Stimulated activated CD4-positive, alpha-beta T cell treated with anti-CD3 and anti-CD28 coated beads, Interleukin-1b, Interleukin-23, amount 100 ng/mL, for 4 hours (primary cell): Measurements from ENCODE around the gene EFNA3.

Source experiments
- DNase-seq, 2 donors: peaks; one replicate each; pipeline ENCODE4 v3.0.0-alpha.2; 2020; ENCODE audit warnings: low read depth in 2 of 2

EFNA3 gene

DNA sequence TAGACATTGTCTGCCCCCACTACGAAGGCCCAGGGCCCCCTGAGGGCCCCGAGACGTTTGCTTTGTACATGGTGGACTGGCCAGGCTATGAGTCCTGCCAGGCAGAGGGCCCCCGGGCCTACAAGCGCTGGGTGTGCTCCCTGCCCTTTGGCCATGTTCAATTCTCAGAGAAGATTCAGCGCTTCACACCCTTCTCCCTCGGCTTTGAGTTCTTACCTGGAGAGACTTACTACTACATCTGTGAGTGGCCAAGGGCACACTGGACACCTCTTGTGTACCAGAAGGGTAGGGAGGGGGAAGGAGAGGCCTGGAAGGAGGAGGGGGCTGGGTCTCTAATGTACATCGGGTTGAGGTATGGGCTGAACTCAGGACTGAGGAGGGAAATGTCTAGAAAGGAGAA, 11.9 kb upstream of the EFNA3 start:
- no peak for DNase-seq

GRCh38 chr1:155068599-155068998, 10.0 kb upstream of the EFNA3 start:
- no peak for DNase-seq

DNA sequence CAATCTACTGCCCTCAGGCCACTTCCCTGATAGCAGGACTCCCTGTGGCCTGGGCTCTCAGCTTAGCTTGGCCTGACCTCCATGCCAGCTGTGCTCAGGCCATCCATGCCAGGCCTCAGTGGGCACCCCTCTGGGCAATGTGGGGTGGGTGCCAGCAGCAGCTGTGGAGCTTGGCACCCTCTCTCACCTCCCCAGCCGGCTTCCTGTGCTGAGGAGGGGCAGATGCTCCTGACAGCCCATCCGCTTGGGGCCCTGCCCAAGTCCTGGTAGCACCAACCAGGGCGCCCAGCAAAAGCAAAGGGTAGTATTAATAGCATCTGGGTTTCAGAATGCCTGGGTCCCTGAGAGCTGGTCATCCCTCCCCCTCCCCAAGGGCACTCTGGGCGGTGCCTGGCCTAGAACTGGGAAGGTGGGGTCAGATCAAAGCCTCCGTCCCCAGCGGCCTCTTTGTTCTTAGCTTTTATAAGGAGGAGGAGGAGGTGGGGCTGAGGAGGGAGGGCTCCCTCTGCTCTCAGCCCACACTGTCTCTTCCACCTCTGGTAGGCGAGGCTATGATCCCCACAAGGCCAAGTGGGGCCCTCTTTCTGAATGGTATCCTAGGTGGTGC, 9.0 kb upstream of the EFNA3 start:
- no peak for DNase-seq

DNA sequence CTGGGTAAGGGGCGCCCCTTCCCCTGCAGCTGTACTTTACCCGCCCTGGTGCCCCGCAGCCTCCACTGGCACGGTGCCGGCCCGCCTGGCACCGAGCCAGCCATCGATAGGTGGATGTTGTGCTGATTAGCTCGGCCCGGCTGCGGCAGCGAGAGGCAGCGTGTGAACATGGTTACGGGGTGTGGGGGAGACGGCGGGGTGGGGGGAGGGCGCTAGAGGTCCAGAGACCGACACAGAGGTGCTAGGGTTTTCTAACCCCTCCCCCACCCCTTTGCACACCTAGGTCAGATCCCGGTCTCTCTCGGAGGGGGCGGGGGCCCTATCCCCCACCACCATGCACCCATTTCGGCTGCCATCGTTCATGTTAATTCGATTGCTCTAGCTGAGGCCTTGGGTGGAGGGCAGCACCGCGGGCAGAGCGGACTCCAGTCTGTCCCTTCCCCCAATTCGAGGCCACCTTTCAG, 8.4 kb upstream of the EFNA3 start:
- DNase-seq: no peak

DNA sequence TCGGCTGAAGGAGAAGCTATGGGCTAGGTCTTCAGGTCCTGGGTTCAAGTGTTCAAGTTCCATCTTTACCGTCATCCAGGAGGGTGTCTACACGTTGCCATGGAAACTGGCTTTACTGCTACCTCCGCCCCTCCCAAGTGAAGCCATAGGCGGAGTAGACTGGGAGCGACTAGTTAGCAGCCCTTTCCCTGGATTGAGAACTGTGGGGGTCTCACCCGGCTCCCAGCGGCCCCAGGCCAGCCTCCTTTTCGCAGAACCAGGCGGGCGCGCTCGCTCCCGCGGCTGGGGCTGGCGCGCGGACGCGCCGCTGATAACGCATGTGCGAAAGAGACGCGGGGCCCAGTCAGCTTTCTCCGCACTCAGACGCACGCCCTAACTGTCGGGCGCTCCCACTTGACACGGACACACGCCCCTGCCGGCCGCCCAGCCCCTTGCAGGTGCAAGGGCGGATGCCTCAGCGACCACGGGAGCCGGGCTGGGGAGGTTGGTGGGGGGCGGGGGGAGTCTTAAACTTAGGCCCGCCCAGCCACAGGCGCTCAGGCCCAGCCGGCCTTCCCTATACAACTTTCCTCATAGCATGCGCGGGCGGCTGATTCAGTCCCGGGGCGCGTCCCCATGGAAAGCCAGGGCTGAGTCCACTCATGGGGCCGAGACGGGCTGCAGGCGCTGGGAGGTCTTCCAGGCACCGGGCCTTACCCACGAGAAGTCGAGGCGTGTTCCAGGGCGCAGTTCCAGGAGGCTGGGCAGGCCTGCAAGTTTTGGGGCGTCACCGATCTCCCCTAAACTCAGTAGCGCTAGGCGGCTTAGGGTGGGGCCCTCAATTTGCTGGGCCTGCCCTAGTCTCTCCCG, 7.7 kb upstream of the EFNA3 start:
- DNase-seq: peak in 1 of 2 donors; percentile 62

DNA sequence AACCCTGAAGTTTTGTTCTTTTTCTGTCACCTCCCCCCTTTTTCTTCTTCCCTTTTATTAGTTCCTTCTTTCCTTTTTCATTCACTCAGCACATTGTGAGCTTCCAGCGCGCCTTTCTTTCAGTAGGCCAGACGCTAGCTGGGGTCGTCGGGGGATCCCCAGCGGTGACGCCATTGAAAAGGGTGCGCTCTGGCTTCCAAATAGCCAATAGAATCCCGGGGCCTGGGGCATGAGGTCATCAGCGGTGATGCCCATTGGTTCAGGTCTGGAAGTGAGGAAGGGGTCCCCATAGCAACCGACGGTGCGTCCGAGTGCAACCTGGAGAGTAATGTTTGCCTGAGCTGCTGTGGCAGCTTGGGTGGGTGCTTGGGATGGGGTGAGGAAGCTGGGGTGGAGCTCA, 6.9 kb upstream of the EFNA3 start:
- DNase-seq: no peak

GRCh38 chr1:155072531-155073289, 5.9 kb upstream of the EFNA3 start:
- DNase-seq: no peak

GRCh38 chr1:155073377-155074242, 5.0 kb upstream of the EFNA3 start:
- DNase-seq: no peak

DNA sequence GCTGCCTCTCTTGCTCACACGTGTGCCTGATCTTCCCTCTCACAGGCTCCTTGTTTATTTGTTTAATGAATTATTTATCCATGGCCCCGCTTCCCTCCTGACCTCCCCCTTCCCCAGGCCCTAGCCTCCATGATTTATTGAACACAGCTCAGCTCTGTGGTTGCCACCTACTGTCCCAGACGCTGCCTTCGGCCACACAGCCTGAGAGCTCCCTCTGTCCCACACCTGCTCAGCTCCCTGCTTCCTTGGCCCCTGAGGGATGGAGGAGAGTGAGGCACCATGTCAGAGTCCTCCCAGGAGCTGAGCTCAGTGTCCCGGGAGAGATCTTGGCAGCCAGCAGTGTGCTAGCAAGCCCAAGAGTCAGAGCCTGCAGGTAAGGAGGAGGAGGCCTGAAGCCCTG, 3.1 kb upstream of the EFNA3 start:
- no peak for DNase-seq

GRCh38 chr1:155076371-155076770, 2.3 kb upstream of the EFNA3 start:
- DNase-seq: no peak

- DNase-seq: no peak
These were observed 1.3 kb upstream of the EFNA3 start for GRCh38 chr1:155077346-155077745.

GRCh38 chr1:155077758-155078445, 735 bp upstream of the EFNA3 start:
- no peak for DNase-seq

DNA sequence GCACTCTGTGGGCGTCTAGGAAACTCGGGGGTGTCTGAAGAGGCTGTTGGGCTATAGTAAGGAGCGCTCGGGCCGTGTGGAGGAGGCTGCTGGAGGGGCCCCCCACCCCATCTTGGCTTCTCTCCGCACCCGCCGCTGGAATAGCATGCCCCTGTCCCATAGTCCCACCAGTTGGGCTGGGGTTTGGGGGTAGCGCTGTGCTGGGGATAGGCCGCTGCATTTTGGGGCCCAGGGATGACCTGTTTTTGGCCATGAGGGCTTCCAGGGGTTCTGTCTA, 511 bp downstream of the EFNA3 start:
- no peak for DNase-seq

DNA sequence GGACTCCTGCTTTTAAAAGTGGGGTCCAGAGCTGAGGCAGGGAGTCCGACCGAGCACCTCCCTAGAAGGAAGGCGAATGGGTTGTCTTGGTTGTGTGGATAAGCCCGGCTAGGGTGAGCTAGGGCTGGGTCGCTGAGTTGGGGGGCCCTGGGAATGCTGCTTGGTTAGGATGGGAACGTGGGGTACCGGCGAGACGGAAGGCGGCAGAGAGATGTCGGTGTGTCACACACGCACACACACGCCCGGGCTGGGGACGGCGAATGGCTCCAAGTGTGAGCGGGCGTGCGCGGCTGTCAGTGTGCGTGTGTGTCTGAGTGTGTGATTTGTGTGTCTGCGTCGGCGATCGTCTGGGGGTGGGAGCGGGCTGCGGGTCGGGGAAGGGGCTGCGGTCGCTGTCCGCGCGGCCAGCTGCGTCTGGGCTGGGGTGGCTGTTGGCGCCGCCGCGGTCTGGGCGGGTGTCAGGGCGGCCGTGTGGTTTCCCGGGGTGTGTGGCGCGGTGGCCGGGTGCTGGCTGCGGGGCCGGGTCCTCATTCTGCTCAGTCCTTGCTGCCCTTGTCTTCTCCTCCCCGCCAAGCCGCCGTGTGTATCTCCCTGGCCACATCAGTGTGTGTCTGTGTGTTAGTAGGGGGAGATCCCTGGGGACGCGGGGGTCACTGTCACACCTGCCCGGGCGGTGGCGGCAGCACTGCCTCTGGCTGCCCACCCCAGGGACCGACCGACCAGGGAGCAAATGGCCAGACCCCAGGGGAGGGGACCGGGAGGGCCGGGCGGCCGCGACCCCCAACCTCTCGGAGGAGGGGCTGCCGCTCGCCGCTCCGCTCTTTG, 1.1 kb downstream of the EFNA3 start:
- no peak for DNase-seq

DNA sequence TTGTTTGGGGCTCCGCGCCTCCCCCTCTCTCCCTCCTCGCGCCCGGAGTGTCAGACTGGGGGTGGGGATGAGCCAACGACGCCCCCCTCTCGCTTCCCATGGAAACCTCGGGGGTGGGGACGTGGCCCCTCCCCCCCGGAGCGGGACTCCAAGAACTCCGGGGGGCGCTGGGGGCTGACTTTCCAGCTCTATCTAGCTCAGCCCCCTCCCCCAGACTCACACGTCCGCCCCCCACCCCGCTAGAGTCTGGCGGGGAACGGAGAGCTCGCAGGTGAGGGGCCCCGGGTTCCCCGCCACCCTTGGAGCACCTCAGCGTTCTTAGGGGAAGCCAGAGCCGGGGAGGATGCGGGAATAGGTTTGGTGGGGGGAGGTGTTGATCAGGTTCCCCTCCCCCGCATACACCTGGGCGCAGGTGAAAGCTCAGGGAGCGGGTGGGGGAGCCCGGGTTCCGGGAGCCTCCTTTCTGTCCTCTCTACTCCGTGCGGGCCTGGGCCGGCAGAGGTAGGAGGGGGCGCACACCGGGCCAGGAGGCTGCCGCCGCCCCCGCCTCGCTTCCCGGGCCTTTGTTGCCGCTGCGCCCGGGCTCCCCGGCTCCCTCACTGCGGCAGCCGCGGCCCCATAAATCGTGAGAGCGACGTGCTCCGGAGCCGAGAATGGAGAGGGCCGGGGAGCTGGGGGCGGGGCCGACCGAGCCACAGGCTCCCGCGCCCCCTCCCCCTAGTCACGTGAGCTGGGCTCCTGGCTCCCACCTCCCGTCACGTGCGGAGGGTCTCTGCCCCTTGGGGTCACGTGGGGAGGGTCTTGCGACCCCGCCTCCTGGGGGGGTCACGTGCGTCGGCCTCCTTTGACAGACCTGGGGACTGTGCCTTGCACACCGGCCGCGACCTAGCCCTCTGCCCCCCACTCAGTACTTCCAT, 1.9 kb downstream of the EFNA3 start:
- no peak for DNase-seq

- DNase-seq: no peak
These were observed 3.0 kb downstream of the EFNA3 start for GRCh38 chr1:155081472-155082300.

GRCh38 chr1:155082301-155083051, 3.8 kb downstream of the EFNA3 start:
- DNase-seq: no peak

DNA sequence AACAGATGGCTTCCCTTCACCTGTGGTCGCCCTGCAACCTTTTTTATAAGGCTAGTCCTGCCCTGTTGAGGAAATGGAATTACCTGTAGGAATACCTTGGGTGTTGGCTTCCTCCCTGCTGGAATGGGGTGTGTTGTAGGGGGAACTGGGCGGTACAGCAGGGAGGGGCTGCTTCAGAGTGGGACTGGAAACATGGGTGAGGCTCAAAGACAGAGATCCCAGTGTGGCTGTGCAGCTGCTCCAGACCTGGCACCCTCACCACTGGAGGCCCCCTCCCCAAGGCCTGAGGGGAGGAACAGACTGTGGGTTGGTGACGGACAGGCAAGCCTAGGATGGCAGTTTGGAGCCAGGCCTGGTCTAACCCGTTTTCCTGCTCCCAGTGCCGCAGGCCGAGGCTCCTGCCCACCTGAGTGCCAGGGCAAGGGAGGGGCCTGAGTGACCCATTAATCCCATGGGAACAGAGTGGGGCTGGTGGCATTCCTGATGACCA, 4.5 kb downstream of the EFNA3 start:
- DNase-seq: no peak
